Stimulated activated CD4-positive, alpha-beta T cell treated with anti-CD3 and anti-CD28 coated beads, Interleukin-2, amount 100 ng/mL, for 24 hours (primary cell): ENCODE results near the gene WDR31.
A peak's percentile ranks its signal among the peaks of the same experiment; 100 is the strongest.
"Not testable (repeated sequence)": the region's sequence is repeated elsewhere in the genome, so short reads cannot be mapped to it uniquely, and the experiment has no call there.

Source experiments
- DNase-seq, 2 donors: peaks; one replicate each; pipeline ENCODE4 v3.0.0-alpha.2; 2020

The WDR31 gene

GRCh38 chr9:113368348-113368981, 28.4 kb upstream of the WDR31 start:
- no peak for DNase-seq

- DNase-seq = not testable (repeated sequence)
Measured at GRCh38 chr9:113365652-113366051, 25.6 kb upstream of the WDR31 start.

DNA sequence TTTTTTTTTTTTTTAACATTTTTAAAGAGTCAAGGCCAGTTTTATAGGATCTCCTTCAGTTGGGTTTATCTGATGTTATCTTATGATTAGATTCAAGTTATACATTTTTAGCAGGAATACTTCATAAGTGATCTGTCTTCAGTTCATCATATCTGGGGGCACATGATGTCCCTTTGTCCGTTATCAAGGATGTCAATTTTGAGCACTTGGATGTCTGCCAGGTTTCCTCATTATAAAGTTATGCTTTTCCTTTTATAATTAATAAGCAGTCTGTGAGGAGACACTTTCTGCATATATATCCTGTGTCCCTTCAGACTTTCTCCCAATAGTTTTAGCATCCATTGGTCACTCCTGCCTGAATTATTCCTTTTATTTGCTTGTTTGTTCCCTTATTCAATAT, 24.9 kb upstream of the WDR31 start:
- DNase-seq = no peak

DNA sequence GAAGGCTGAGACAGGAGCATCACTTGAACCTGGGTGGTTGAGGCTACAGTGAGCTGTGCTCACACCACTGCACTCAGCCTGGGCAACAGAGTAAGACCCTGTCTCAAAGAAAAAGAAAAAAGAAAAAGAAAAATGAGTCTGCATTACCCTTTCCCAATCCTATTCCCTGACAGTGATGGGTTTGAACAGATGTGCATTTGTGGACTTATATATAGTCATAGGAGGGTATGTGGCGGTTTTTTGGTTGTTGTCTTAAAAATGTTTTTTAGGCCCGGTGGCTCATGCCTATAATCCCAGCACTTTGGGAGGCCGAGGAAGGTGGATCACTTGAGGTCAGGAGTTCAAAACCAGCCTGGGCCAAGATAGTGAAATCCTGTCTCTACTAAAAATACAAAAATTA, 23.3 kb upstream of the WDR31 start:
- no peak for DNase-seq

- DNase-seq = peak in 1 of 2 donors; percentile 27
Measured at GRCh38 chr9:113361304-113362018, 21.4 kb upstream of the WDR31 start.

- no peak for DNase-seq
Measured at GRCh38 chr9:113360242-113360842, 20.3 kb upstream of the WDR31 start.

DNA sequence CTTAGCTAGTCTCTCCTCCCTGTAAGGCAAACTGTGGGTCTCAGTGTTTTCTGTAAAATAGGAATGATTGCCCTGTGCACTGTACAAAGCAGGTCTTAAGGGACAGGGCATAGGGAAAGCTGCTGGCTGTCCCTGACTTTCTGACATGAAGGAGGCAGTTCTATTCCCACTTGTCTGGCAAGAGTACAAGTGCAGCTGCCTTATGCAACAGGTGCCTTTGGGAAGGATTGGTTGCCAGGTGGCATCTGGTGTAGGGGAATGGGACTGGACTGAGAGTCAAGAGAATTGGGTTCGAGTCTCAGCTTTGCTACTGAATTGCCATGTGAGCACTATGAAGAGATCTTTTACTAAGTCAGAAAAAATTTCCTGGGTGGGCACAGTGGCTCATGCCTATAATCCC, 19.3 kb upstream of the WDR31 start:
- no peak for DNase-seq

- no peak for DNase-seq
Measured at GRCh38 chr9:113356686-113357292, 16.7 kb upstream of the WDR31 start.

GRCh38 chr9:113355040-113355596, 15.0 kb upstream of the WDR31 start:
- DNase-seq = no peak

DNA sequence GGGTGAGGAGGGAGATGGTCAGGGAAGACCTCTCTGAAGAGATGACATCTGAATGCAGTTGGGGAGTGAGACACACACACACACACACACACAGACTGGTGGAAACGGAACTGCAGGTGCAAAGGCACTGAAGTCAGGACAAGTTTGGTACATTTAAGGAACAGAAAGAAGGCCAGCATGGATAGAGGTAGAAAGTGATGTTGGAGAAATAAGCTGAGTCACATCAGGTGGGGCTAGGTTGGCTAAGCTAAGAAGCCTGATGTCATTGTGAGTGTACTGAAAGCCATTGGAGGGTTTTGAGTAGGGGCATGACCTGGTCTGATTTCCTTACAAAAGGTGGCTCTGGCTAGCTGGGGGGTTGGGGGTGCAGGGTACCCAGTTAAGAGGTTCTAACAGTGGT, 12.3 kb upstream of the WDR31 start:
- no peak for DNase-seq

- no peak for DNase-seq
Measured at GRCh38 chr9:113352006-113352405, 11.9 kb upstream of the WDR31 start.

DNA sequence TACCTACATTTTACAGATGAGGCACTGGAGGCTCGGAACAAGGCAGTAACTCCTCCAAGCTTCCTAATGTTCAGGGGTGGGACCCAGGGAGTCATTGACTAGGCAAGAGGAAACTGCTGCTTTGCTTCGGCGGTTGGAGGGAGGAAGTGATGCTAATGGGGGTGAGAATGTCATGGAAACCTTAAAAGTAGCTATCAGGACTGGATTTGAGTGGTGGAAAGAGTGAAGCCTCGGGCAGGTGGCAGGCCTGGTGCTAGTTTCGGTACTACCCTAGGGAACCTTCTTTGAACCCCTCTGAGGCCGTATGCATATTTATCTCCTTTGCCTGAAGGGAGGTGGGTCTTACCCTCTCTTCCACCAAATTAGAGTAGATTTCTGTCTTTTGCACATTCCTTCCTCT, 10.9 kb upstream of the WDR31 start:
- DNase-seq = peak in 1 of 2 donors; percentile 48

DNA sequence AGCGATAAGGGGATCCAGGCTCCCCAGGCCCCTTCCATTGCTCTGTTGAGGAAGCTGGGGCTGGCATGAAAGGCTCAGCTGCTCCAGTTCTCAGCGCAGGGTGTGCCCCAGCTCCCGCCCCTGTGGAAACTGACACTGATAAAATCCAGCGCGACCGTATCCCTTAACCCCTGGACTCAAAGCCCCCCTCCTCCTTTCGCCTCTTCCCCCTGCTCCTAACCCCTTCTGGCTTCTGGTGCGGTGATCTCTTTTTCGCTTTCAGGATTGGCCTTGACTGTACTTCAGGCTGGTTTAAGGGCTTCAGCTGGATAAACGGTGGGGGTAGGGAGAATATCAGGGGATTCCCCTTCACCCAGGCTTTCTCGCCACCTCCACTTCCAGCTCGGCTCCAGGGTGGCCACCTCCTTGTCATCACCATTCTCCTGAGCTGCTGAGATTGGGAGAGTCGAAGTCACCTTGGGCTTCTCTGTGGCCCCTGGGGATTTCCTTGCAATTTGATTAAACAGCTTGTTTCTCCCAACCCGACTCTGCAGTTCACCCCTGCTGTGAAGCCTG, 10.1 kb upstream of the WDR31 start:
- peak in 1 of 2 donors; percentile 33 for DNase-seq

DNA sequence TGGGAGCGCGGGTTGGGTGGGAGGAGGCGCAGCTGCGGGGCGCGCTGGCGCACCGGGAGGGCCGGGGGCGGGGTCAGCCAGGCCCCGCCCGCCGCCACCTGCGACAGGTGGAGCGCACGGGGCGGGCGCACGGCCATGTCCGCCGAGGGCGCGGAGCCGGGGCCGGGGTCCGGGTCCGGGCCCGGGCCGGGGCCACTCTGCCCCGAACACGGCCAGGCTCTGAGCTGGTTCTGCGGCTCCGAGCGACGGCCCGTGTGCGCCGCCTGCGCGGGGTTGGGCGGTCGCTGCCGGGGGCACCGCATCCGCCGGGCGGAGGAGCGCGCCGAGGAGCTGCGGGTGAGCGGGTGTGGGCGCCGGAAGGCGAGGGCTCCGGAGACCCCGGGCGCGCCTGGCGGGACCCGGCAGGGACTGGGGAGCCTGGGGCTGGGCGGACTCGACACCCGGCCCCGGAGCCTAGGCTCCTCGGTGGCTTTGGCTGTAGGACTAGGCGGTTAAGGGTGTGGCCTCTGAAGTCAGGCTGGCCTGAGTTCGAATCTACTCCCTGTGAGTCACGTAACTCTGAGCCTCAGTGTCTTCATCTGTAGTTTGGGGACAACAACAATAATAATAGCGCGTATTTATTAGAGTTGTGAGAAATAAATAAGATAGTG, 9.5 kb upstream of the WDR31 start, which contains the start of gene BSPRY:
Gene BSPRY (plus strand): TSS at position 97 of the 650 bp plus-strand sequence. CDS start 39 bp downstream, at position 136.
- DNase-seq = peak; percentile 24 to 40

DNA sequence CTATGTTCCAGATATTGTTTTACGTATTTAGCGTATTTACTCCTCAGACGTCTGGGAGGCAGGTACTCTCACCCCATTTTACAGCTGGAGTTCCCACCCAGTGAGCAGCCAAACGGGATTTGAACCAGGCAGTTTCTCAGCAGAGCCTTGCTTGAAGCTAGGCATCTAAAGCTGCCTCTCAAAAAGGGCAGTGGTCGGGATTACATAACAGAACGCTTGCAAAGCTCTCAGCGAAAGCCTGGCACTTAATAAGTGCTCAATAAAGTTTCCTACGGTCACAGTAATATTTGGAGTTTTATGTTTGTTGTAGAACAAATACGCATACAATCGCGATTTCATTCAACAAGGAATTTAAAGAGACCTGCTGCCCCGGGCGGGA, 9.0 kb upstream of the WDR31 start:
- no peak for DNase-seq

GRCh38 chr9:113348437-113348836, 8.4 kb upstream of the WDR31 start:
- DNase-seq = no peak

DNA sequence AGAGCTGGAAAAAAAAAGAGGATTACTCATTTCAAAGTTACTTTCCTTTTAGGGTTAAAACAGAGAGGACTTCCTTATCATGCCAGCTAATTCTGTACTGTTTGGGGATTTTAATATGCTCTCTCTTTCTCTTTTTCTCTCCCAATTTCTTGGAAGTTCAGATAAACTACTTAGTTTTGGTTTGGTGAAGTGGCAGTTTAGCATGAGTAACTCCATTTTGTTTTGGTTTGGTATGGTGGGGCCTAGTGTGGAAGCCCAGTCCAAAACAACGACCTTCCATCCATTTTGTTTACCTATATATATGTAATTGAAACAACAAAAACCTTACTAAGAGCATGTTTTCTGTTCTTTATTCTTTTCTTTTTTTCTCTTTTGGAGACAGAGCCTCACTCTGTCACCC, 5.6 kb upstream of the WDR31 start:
- DNase-seq = no peak

DNA sequence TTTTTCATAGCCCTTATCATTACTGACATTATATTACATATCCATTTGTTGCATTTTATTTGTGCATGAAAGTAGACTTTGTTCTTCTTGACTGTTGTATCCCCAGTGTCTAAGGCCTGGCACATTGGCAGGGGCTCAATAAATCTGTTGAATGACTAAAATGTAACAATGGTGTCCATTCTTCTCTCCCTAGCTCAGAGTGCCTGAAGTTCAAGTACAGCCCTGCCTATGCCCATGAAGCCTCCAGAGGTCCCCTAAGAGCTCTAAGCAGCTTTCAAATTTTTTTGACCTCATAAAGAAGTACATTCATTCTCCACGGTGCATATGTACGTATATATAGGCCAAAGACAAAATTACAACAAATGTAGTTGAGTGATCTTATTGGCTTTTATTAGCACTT, 5.1 kb upstream of the WDR31 start:
- no peak for DNase-seq

GRCh38 chr9:113343732-113344231, 3.7 kb upstream of the WDR31 start:
- DNase-seq = no peak

GRCh38 chr9:113341712-113342410, 1.8 kb upstream of the WDR31 start:
- no peak for DNase-seq

DNA sequence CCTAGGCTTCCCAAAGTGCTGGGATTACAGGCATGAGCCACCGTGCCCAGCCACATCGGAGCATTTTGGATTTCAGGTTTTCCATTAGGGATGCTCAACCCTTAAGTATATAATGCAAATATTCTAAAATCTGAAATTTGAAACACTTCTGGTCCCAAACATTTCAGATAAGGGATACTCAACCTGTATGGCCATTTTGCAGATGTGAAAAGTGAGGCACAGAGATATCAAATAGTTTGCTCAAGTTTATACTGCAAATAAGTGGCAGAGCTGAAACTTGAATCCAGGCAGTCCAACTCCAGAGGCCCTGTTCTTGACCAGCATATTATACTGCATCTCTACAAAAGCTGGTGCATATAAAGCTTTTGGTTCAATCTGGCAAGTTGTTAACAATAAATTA, 2.4 kb downstream of the WDR31 start:
- no peak for DNase-seq

DNA sequence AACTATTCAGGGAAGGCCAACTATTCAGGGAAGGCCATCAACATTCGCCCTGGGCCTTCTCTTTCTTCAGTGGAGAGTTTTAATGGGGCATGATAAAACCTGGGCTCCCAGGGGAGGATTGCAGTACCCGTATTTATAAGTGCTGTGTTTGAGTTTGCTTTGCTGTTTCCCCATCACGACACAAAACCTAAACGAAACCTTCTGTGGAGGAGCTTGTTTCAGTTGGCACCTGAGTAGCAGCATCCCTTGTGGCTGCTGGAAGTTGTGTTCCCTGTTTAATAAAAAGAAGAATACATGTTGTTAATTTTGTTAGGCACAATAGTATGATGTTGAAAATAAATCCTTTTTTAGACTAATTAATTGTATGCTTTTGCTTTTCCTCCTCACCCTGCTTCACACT, 8.3 kb downstream of the WDR31 start:
- no peak for DNase-seq
